Measurements from ENCODE around the gene CCL11.

DNA sequence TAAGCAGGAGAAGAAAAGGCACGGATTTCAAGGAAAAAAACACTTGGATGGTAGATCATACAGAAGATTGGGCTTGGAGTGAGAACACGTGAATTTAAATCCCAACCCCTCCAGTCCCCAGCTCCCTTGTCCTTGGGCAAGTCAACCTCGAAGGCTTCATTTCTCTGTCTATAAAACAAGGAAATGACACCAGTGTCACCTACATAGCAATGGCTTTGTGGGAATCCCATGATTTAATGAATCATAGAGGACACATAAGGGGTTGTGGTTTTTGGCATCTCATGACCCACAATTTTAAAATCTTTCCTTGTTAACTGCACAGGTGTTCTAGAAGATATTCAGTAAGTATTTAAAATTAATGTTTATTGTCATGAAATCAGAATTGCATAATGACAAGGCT is 38.7 kb upstream of the CCL11 start:
- TF ChIP-seq, protein P1, sequence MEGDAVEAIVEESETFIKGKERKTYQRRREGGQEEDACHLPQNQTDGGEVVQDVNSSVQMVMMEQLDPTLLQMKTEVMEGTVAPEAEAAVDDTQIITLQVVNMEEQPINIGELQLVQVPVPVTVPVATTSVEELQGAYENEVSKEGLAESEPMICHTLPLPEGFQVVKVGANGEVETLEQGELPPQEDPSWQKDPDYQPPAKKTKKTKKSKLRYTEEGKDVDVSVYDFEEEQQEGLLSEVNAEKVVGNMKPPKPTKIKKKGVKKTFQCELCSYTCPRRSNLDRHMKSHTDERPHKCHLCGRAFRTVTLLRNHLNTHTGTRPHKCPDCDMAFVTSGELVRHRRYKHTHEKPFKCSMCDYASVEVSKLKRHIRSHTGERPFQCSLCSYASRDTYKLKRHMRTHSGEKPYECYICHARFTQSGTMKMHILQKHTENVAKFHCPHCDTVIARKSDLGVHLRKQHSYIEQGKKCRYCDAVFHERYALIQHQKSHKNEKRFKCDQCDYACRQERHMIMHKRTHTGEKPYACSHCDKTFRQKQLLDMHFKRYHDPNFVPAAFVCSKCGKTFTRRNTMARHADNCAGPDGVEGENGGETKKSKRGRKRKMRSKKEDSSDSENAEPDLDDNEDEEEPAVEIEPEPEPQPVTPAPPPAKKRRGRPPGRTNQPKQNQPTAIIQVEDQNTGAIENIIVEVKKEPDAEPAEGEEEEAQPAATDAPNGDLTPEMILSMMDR (IDR thresholded peaks at IDR 0.05), result no peak
- no peak for TF ChIP-seq POLR2AphosphoS5 (IDR thresholded peaks at IDR 0.05; ENCODE audit: low read depth, low read length)
- TF ChIP-seq, protein P2, sequence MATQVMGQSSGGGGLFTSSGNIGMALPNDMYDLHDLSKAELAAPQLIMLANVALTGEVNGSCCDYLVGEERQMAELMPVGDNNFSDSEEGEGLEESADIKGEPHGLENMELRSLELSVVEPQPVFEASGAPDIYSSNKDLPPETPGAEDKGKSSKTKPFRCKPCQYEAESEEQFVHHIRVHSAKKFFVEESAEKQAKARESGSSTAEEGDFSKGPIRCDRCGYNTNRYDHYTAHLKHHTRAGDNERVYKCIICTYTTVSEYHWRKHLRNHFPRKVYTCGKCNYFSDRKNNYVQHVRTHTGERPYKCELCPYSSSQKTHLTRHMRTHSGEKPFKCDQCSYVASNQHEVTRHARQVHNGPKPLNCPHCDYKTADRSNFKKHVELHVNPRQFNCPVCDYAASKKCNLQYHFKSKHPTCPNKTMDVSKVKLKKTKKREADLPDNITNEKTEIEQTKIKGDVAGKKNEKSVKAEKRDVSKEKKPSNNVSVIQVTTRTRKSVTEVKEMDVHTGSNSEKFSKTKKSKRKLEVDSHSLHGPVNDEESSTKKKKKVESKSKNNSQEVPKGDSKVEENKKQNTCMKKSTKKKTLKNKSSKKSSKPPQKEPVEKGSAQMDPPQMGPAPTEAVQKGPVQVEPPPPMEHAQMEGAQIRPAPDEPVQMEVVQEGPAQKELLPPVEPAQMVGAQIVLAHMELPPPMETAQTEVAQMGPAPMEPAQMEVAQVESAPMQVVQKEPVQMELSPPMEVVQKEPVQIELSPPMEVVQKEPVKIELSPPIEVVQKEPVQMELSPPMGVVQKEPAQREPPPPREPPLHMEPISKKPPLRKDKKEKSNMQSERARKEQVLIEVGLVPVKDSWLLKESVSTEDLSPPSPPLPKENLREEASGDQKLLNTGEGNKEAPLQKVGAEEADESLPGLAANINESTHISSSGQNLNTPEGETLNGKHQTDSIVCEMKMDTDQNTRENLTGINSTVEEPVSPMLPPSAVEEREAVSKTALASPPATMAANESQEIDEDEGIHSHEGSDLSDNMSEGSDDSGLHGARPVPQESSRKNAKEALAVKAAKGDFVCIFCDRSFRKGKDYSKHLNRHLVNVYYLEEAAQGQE (IDR thresholded peaks at IDR 0.05; ENCODE audit: insufficient read depth in 1 of 2, low read depth in 2 of 2, low read length in 1 of 2), result no peak

Measured in Panc1 (cell line).